SK-N-SH (cell line): ENCODE data around the gene ATE1. TPM values are rescaled to one million over a fixed set of nuclear protein-coding genes. Genes with fewer than 3 reads are reported as not detected.

ENCODE experiments used
- CTCF ChIA-PET: fragments of 300-600, 350-600 bp; formaldehyde crosslinking; extraction: SDS; loops from one replicate; lab custom pipeline; 2021; lab: Yijun Ruan, JAX
- POLR2A ChIA-PET: fragments of 350-600 bp; sonication (Branson Sonifier 250); formaldehyde crosslinking; extraction: SDS; loops from one replicate; lab custom pipeline; 2020; ENCODE audit warnings: antibody characterized with exemption, inconsistent platforms; lab: Yijun Ruan, JAX
- DNase-seq: peaks from one replicate; pipeline ENCODE4 v3.0.0; 2012
- H2AFZ ChIP-seq: fragments of 200-600 bp; sonication (generic); 2 replicates; pipeline ENCODE4 v1.8.1; 2016; ENCODE audit warnings: antibody characterized with exemption, mild to moderate bottlenecking, low read depth
- H3F3A ChIP-seq: fragments of 200-600 bp; sonication (generic); replicated peaks from 2 replicates; pipeline ENCODE3; 2016; ENCODE audit warnings: antibody characterized with exemption, mild to moderate bottlenecking; ENCODE audit not compliant: insufficient read depth
- H3K27ac ChIP-seq, 2 experiments: fragments of 200-500 bp in 1 of 2; fragments of 200-600 bp in 1 of 2; sonication (Bioruptor generic) in 1 of 2; sonication (generic), shearing (Covaris generic) in 1 of 2; 2 replicates each; pipeline versions ENCODE4 v1.5.1 to v1.6.1; 2014 to 2016; ENCODE audit warnings: low read depth in 2 of 2, inconsistent platforms in 1 of 2, low read length in 1 of 2, mild to moderate bottlenecking in 1 of 2, mixed read lengths in 1 of 2
- H3K27me3 ChIP-seq: fragments of 200-600 bp; sonication (generic), shearing (Covaris generic); 2 replicates; pipeline ENCODE4 v1.6.1; 2016; ENCODE audit warnings: mixed run types; ENCODE audit not compliant: insufficient read depth
- H3K36me3 ChIP-seq, 2 experiments: fragments of 200-500 bp in 1 of 2; fragments of 200-600 bp in 1 of 2; sonication (Bioruptor generic) in 1 of 2; sonication (generic) in 1 of 2; replicated peaks in 1 of 2; 2 replicates each; pipeline versions ENCODE3 to v1.5.1; 2014 to 2016; ENCODE audit warnings: low read length in 1 of 2, mild to moderate bottlenecking in 1 of 2; ENCODE audit not compliant: insufficient read depth in 2 of 2, control insufficient read depth in 1 of 2
- H3K4me1 ChIP-seq, 2 experiments: fragments of 200-500 bp in 1 of 2; fragments of 200-600 bp in 1 of 2; sonication (Bioruptor generic) in 1 of 2; sonication (generic), shearing (Covaris generic) in 1 of 2; 2 replicates each; pipeline versions ENCODE4 v1.5.1 to v1.6.1; 2014 to 2016; ENCODE audit warnings: low read depth in 1 of 2, low read length in 1 of 2, mixed run types in 1 of 2; ENCODE audit not compliant: insufficient read depth in 2 of 2, control insufficient read depth in 1 of 2
- H3K4me2 ChIP-seq: fragments of 200-600 bp; sonication (generic), shearing (Covaris generic); 2 replicates; pipeline ENCODE4 v1.6.1; 2017; ENCODE audit warnings: mixed run types
- H3K4me3 ChIP-seq, 2 experiments: fragments of 200-500 bp in 1 of 2; fragments of 200-600 bp in 1 of 2; sonication (Bioruptor generic) in 1 of 2; sonication (generic), shearing (Covaris generic) in 1 of 2; 2 replicates each; pipeline versions ENCODE4 v1.5.1 to v1.8.1; 2014 to 2016; ENCODE audit warnings: low read depth in 2 of 2, inconsistent platforms in 1 of 2, low read length in 1 of 2, mild to moderate bottlenecking in 1 of 2, mixed read lengths in 1 of 2, moderate library complexity in 1 of 2
- H3K79me2 ChIP-seq: fragments of 200-600 bp; sonication (generic); 2 replicates; pipeline ENCODE4 v1.8.1; 2017; ENCODE audit warnings: mild to moderate bottlenecking; ENCODE audit not compliant: insufficient read depth
- H3K9ac ChIP-seq: fragments of 200-600 bp; sonication (generic); 2 replicates; pipeline ENCODE4 v1.6.1; 2017; ENCODE audit warnings: mixed run types
- H3K9me2 ChIP-seq: fragments of 200-600 bp; sonication (generic); 2 replicates; pipeline ENCODE4 v1.6.1; 2017; ENCODE audit warnings: mixed run types
- H3K9me3 ChIP-seq: fragments of 200-600 bp; sonication (generic); 2 replicates; pipeline ENCODE4 v1.6.1; 2017; ENCODE audit warnings: mixed run types, mild to moderate bottlenecking, moderate library complexity
- H4K20me1 ChIP-seq: fragments of 200-600 bp; sonication (generic); 2 replicates; pipeline ENCODE4 v1.6.1; 2017; ENCODE audit warnings: mild to moderate bottlenecking, mixed run types; ENCODE audit not compliant: insufficient read depth
- CHD2 ChIP-seq: fragments of 150-350 bp; IDR thresholded peaks from 2 replicates; pipeline ENCODE4 v1.6.1; 2018; ENCODE audit warnings: low read length; ENCODE audit not compliant: partially characterized antibody
- EP300 ChIP-seq, 2 experiments: IDR thresholded peaks; 2 replicates each; pipeline versions ENCODE4 v1.4.0 to v1.6.1; 2012; ENCODE audit warnings: borderline replicate concordance in 1 of 2, low read depth in 1 of 2, low read length in 1 of 2
- FOXM1 ChIP-seq: IDR thresholded peaks from 2 replicates; pipeline ENCODE4 v1.4.0; 2012; ENCODE audit warnings: low read depth, mild to moderate bottlenecking
- JUND ChIP-seq: IDR thresholded peaks from 2 replicates; pipeline ENCODE4 v1.4.0; 2012
- MEF2A ChIP-seq: IDR thresholded peaks from 2 replicates; pipeline ENCODE4 v1.4.0; 2012; ENCODE audit warnings: low read depth, borderline replicate concordance
- SIN3A ChIP-seq: IDR thresholded peaks from 2 replicates; pipeline ENCODE4 v1.6.1; 2012; ENCODE audit warnings: low read depth, mild to moderate bottlenecking, low read length, moderate library complexity, borderline replicate concordance
- TCF12 ChIP-seq: IDR thresholded peaks from 2 replicates; pipeline ENCODE4 v1.4.0; 2012
- YY1 ChIP-seq: IDR thresholded peaks from 2 replicates; pipeline ENCODE4 v1.4.0; 2012; ENCODE audit warnings: low read depth, mild to moderate bottlenecking
- WGBS: methylation state at CpG from one replicate; pipeline ENCODE4 v1.1.6; 2017; ENCODE audit warnings: low lambda C conversion rate; 5-methylcytosine and 5-hydroxymethylcytosine counted together
- polyA plus RNA-seq, 3 experiments: library from polyadenylated mRNA; depleted of rRNA; stranded (reverse); fragments of >200 nt; gene quantifications; 2 replicates each; pipeline ENCODE4 v1.2.3, GENCODE V29; 2012
- small RNA-seq, 7 experiments: library from RNA; depleted of rRNA; stranded (forward); fragments of <200 nt; gene quantifications; one replicate each; pipeline ENCODE3, GENCODE V24; 2012
- TF ChIP-seq, protein P1 (sequence below): fragments of 150-350 bp; IDR thresholded peaks from 2 replicates; pipeline ENCODE4 v1.6.1; 2016; ENCODE audit warnings: mild to moderate bottlenecking, low read depth, low read length
- TF ChIP-seq, protein P2 (sequence below): IDR thresholded peaks from 2 replicates; pipeline ENCODE4 v1.6.1; 2012; ENCODE audit warnings: mild to moderate bottlenecking, low read depth, low read length, moderate library complexity
- TF ChIP-seq, protein P3 (sequence below): IDR thresholded peaks from 2 replicates; pipeline ENCODE4 v1.4.0; 2012; ENCODE audit warnings: low read depth, borderline replicate concordance

The ATE1 gene
- polyA plus RNA-seq, 1 of the 3 experiments (the other 2 are of a cell fraction) = 6.3 TPM

DNA sequence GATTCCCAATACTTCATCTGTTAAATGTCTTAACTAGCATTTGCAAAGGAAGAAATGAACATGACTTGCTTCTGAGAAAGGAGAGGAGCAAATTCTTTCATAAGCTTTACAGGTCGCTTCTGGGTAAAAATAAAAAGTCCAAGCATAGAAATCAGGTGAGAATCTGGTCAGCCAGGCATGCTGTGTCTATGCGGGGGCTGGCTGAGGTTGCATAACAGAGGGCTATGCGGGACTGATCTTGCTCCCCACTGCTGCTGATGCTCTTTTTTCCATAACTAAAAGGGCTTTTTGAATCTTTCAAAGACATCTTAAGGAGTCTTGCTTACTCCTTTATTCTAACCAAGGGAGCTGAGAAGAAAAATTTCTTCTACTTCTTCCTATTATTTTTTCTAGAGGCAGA lies 236.9 kb downstream of the ATE1 start:
- WGBS = 54% methylated on average over 3 of the region's 3 CpGs
- Histone ChIP-seq H3K36me3 (no peaks in the 10 kb centered on the region), H2AFZ (no peak overlapping the region), H3K9me2 (no peaks in the 10 kb centered on the region), H3F3A (no peaks in the 10 kb centered on the region), H3K79me2 (no peaks in the 10 kb centered on the region), H3K27ac (no peak overlapping the region), H3K4me1 (peaks cover 0 to 18% of the 10 kb centered on the region in 2 experiments; a peak in 2 of 4 replicates), H3K4me2 (no peak overlapping the region), H3K4me3 (no peak overlapping the region), H3K27me3 (no peaks in the 10 kb centered on the region), H3K9me3 (no peaks in the 10 kb centered on the region), H4K20me1 (no peaks in the 10 kb centered on the region), H3K9ac (no peak overlapping the region)
- CTCF ChIA-PET = no interaction called here
- no peak for DNase-seq
- TF ChIP-seq, protein P1, sequence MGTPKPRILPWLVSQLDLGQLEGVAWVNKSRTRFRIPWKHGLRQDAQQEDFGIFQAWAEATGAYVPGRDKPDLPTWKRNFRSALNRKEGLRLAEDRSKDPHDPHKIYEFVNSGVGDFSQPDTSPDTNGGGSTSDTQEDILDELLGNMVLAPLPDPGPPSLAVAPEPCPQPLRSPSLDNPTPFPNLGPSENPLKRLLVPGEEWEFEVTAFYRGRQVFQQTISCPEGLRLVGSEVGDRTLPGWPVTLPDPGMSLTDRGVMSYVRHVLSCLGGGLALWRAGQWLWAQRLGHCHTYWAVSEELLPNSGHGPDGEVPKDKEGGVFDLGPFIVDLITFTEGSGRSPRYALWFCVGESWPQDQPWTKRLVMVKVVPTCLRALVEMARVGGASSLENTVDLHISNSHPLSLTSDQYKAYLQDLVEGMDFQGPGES = no peak
- TF ChIP-seq CHD2 (no peak), TCF12 (no peak), YY1 (no peak), MEF2A (no peak), EP300 (IDR thresholded peaks at IDR 0.05; ENCODE audit: borderline replicate concordance in 1 of 2, low read depth in 1 of 2, low read length in 1 of 2) (no peak), SIN3A (no peak), JUND (no peak), FOXM1 (no peak)
- TF ChIP-seq, protein P2, sequence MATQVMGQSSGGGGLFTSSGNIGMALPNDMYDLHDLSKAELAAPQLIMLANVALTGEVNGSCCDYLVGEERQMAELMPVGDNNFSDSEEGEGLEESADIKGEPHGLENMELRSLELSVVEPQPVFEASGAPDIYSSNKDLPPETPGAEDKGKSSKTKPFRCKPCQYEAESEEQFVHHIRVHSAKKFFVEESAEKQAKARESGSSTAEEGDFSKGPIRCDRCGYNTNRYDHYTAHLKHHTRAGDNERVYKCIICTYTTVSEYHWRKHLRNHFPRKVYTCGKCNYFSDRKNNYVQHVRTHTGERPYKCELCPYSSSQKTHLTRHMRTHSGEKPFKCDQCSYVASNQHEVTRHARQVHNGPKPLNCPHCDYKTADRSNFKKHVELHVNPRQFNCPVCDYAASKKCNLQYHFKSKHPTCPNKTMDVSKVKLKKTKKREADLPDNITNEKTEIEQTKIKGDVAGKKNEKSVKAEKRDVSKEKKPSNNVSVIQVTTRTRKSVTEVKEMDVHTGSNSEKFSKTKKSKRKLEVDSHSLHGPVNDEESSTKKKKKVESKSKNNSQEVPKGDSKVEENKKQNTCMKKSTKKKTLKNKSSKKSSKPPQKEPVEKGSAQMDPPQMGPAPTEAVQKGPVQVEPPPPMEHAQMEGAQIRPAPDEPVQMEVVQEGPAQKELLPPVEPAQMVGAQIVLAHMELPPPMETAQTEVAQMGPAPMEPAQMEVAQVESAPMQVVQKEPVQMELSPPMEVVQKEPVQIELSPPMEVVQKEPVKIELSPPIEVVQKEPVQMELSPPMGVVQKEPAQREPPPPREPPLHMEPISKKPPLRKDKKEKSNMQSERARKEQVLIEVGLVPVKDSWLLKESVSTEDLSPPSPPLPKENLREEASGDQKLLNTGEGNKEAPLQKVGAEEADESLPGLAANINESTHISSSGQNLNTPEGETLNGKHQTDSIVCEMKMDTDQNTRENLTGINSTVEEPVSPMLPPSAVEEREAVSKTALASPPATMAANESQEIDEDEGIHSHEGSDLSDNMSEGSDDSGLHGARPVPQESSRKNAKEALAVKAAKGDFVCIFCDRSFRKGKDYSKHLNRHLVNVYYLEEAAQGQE = no peak
- TF ChIP-seq, protein P3, sequence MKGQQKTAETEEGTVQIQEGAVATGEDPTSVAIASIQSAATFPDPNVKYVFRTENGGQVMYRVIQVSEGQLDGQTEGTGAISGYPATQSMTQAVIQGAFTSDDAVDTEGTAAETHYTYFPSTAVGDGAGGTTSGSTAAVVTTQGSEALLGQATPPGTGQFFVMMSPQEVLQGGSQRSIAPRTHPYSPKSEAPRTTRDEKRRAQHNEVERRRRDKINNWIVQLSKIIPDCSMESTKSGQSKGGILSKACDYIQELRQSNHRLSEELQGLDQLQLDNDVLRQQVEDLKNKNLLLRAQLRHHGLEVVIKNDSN = no peak
- POLR2A ChIA-PET = no interaction called here

Small RNA genes within 50 kb of the gene (small RNA-seq; reads per million reads assigned to genes)
- gene RF00019 = 0 reads per million in 7 experiments
- gene RF02219 = 0 reads per million in 7 experiments

Other genes starting within 250 kb of the ATE1 start
- gene NSMCE4A, start 47.2 kb upstream of the ATE1 start, polyA plus RNA-seq (2012; rRNA removed) = 28.5 and 35.6 TPM in 2 replicates
- gene TACC2, start 61.1 kb upstream of the ATE1 start, polyA plus RNA-seq (2012; rRNA removed) = 5.3 and 8.8 TPM in 2 replicates